Mucosa of stomach (tissue), 1 donor: Measurements from ENCODE around the gene EIF4G3.

Experiments used
- H3K27me3 ChIP-seq: one replicate; pipeline ENCODE4 v1.7.0; 2013; ENCODE audit warnings: mild to moderate bottlenecking, low read length; ENCODE audit not compliant: control insufficient read depth, insufficient read depth
- H3K36me3 ChIP-seq: one replicate; pipeline ENCODE4 v1.7.0; 2013; ENCODE audit warnings: low read length; ENCODE audit not compliant: control insufficient read depth, insufficient read depth
- H3K4me1 ChIP-seq: one replicate; pipeline ENCODE4 v1.7.0; 2013; ENCODE audit warnings: mild to moderate bottlenecking, low read length; ENCODE audit not compliant: control insufficient read depth, insufficient read depth
- H3K4me3 ChIP-seq: one replicate; pipeline ENCODE4 v1.7.0; 2013; ENCODE audit warnings: low read length
- H3K9ac ChIP-seq: one replicate; pipeline ENCODE4 v1.7.0; 2013; ENCODE audit warnings: mild to moderate bottlenecking, low read length, moderate library complexity
- H3K9me3 ChIP-seq: one replicate; pipeline ENCODE4 v1.7.0; 2013; ENCODE audit warnings: mild to moderate bottlenecking, low read length, moderate library complexity; ENCODE audit not compliant: control insufficient read depth
- donor health status: Pancreatic carcinoma.

Gene EIF4G3

GRCh38 chr1:21114431-21114830 lies 62.3 kb downstream of the EIF4G3 start:
- Histone ChIP-seq H3K4me3 (no peak overlapping the region), H3K9ac (no peak overlapping the region), H3K27me3 (no peaks in the 10 kb centered on the region), H3K4me1 (no peaks in the 10 kb centered on the region), H3K36me3 (no peaks in the 10 kb centered on the region), H3K9me3 (no peaks in the 10 kb centered on the region)

DNA sequence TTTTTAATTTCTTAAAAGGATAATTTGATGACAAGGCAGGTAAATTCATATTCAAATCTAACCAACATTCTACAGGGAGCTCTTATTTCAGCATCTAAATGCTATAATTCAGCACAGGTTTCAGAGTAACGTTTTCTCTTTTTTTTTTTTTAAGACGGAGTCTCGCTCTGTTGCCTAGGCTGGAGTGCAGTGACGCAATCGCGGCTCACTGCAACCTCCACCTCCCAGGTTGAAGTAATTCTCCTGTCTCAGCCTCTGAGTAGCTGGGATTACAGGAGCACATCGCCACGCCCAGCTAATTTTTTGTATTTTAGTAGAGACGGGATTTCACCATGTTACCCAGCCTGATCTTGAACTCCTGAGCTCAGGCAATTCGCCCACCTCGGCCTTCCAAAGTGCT lies 66.5 kb downstream of the EIF4G3 start:
- no peaks in the 10 kb centered on the region for H3K4me1 ChIP-seq
- H3K9ac ChIP-seq = no peak overlapping the region
- no peaks in the 10 kb centered on the region for H3K9me3 ChIP-seq
- no peaks in the 10 kb centered on the region for H3K27me3 ChIP-seq
- no peak overlapping the region for H3K4me3 ChIP-seq
- no peaks in the 10 kb centered on the region for H3K36me3 ChIP-seq

- Histone ChIP-seq H3K9ac (no peak overlapping the region), H3K27me3 (no peaks in the 10 kb centered on the region), H3K36me3 (no peaks in the 10 kb centered on the region), H3K4me3 (no peak overlapping the region), H3K9me3 (no peaks in the 10 kb centered on the region), H3K4me1 (no peaks in the 10 kb centered on the region)
Observed at GRCh38 chr1:21106709-21107108, 70.0 kb downstream of the EIF4G3 start.

- no peaks in the 10 kb centered on the region for H3K4me1 ChIP-seq
- H3K36me3 ChIP-seq = no peaks in the 10 kb centered on the region
- H3K9me3 ChIP-seq = no peaks in the 10 kb centered on the region
- no peaks in the 10 kb centered on the region for H3K27me3 ChIP-seq
- no peak overlapping the region for H3K4me3 ChIP-seq
- H3K9ac ChIP-seq = no peak overlapping the region
Observed at GRCh38 chr1:21106238-21106637, 70.5 kb downstream of the EIF4G3 start.

DNA sequence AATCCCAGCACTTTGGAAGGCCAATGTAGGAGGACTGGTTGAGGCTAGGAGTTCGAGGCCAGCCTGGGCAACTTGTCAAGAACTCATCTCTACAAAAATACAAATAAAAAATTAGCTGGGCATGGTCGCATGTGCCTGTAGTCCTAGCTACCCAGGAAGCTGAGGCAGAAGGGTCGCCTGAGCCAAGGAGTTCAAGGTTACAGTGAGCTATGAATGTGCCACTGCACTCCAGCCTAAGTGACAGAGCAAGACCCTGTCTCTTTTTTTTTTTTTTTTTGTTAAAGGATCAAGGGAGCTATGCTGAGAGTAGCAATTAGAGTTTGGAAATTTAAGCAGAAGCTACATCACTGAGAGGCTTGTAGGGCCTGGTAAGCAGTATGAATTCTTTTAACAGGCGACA lies 70.9 kb downstream of the EIF4G3 start:
- Histone ChIP-seq H3K27me3 (no peaks in the 10 kb centered on the region), H3K4me1 (no peaks in the 10 kb centered on the region), H3K4me3 (no peak overlapping the region), H3K9ac (no peak overlapping the region), H3K36me3 (no peaks in the 10 kb centered on the region), H3K9me3 (no peaks in the 10 kb centered on the region)

- Histone ChIP-seq H3K27me3 (no peaks in the 10 kb centered on the region), H3K36me3 (no peaks in the 10 kb centered on the region), H3K4me1 (no peaks in the 10 kb centered on the region), H3K4me3 (no peak overlapping the region), H3K9ac (no peak overlapping the region), H3K9me3 (no peaks in the 10 kb centered on the region)
Observed at GRCh38 chr1:21104683-21105082, 72.0 kb downstream of the EIF4G3 start.

DNA sequence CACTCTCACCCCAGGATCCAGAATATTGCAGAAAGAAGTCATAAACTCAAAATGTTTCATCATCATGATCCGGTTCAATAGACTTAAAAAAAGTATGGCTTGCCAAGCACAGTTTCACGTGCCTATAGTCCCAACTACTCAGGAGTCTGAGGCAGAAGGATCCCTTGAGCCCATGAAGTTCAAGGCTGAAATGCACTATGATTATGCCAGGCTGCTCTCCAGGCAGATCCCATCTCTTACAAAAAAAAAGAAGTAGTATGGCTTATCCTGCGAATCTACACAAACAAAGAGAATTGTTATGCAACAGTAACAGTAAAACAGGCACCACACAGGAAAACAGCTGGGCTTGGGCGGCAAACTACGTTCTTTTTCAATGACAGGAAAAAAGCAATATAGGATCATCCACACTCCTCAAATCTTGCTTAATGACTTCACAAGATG lies 76.2 kb downstream of the EIF4G3 start:
- H3K27me3 ChIP-seq = no peaks in the 10 kb centered on the region
- H3K4me1 ChIP-seq = no peaks in the 10 kb centered on the region
- no peak overlapping the region for H3K9ac ChIP-seq
- H3K4me3 ChIP-seq = no peak overlapping the region
- H3K9me3 ChIP-seq = no peaks in the 10 kb centered on the region
- H3K36me3 ChIP-seq = no peaks in the 10 kb centered on the region

GRCh38 chr1:21099869-21100131 lies 76.9 kb downstream of the EIF4G3 start:
- H3K27me3 ChIP-seq = no peaks in the 10 kb centered on the region

DNA sequence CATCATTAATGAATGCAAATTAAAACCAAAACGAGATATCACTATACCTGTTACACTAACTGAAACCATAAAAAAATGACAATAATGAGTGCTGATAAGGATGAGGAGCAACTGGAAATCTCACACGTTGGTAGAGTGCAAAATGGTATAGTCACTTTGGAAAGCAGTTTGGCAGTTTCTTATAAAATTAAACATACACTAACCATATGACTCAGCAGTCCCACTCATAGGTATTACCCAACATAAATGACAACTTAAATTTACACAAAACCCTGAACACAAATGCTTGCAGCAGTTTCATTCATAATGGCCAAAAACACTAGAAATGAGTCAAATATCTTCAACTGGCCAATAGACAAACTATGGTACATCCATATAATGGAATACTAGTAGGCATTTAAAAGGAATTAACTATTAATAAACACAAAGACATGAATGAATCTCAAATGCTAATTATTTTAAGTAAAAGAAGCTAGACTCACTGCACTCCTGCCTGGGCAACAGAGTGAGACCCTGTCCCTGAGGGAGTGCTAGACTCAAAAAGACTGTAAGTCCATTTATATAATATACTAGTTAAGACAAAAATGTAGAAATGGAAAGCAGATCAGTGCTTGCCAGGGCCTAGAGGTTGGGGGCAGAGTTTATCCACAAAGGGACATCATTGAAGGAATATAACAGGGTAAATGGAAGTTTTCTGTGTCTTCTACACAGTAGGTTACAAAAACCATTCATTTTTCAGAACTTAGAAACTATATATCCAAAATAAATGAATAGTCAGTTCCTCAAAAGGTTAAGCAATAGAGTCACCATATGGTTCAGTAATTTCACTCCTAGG lies 77.4 kb downstream of the EIF4G3 start:
- H3K4me3 ChIP-seq = no peak overlapping the region
- no peaks in the 10 kb centered on the region for H3K36me3 ChIP-seq
- no peak overlapping the region for H3K9ac ChIP-seq
- no peaks in the 10 kb centered on the region for H3K4me1 ChIP-seq
- no peaks in the 10 kb centered on the region for H3K9me3 ChIP-seq
- no peaks in the 10 kb centered on the region for H3K27me3 ChIP-seq

More at GRCh38 chr1:21099869-21100131, 76.9 kb downstream of the EIF4G3 start:
- H3K9me3 ChIP-seq = no peaks in the 10 kb centered on the region
- no peak overlapping the region for H3K4me3 ChIP-seq
- H3K9ac ChIP-seq = no peak overlapping the region
- H3K36me3 ChIP-seq = no peaks in the 10 kb centered on the region
- H3K4me1 ChIP-seq = no peaks in the 10 kb centered on the region

DNA sequence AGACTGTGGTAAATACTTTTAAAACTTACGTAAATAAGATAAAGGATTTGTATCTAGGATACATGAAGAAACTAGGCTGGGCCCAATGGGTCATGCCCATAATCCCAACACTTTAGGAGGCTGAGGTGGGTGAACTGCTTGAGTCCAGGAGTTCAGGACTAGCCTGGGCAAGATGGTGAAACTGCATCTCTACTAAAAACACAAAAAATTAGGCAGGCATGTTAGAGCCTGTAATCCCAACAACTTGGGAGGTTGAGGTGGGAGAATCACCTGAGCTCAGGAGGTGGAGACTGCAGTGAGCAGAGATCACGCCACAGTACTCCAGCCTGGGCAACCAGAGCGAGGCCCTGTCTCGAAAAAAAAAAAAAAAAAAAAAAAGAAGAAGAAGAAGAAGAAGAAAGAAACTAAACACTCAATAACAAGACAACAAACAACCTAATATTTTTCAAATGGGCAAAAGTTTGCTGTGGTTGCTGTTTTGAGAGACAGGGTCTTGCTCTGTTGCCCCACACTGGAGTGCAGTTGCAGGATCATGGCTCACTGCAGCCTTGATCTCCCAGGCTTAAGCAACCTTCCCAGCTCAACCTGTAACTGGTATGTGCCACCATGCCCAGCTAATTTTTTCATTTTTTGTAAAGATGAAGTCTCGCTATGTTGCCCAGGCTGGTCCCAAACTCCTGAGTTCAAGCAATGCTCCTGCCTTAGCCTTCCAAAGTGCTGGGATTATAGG lies 78.3 kb downstream of the EIF4G3 start:
- Histone ChIP-seq H3K27me3 (no peaks in the 10 kb centered on the region), H3K4me1 (no peaks in the 10 kb centered on the region), H3K4me3 (no peak overlapping the region), H3K9me3 (no peaks in the 10 kb centered on the region), H3K9ac (no peak overlapping the region), H3K36me3 (no peaks in the 10 kb centered on the region)

GRCh38 chr1:21097729-21098128 lies 79.0 kb downstream of the EIF4G3 start:
- H3K9me3 ChIP-seq = no peaks in the 10 kb centered on the region
- no peak overlapping the region for H3K4me3 ChIP-seq
- no peaks in the 10 kb centered on the region for H3K36me3 ChIP-seq
- H3K27me3 ChIP-seq = no peaks in the 10 kb centered on the region
- no peak overlapping the region for H3K9ac ChIP-seq
- H3K4me1 ChIP-seq = no peaks in the 10 kb centered on the region

DNA sequence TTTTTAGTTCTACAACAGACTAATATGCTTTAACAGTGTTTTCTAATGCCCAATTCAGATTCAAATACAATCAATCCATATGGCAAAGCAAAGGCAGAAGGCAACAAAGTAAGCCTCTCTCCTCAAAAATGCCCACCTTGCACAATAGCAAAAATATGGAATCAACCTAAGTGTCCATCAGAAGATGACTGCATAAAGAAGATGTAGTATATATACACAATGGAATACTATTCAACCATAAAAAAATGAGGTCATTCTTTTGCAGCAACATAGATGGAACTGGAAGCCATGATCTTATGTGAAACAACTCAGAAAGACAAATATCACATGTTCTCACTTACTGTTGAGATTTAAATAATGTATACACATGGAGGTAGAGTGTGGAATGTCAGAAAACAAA lies 80.7 kb downstream of the EIF4G3 start:
- H3K4me3 ChIP-seq = no peak overlapping the region
- H3K4me1 ChIP-seq = peaks cover 5% of the 10 kb centered on the region
- H3K9me3 ChIP-seq = no peaks in the 10 kb centered on the region
- H3K9ac ChIP-seq = no peak overlapping the region
- no peaks in the 10 kb centered on the region for H3K36me3 ChIP-seq
- H3K27me3 ChIP-seq = no peaks in the 10 kb centered on the region
